ENCODE results near the gene HLTF.

The HLTF gene

DNA sequence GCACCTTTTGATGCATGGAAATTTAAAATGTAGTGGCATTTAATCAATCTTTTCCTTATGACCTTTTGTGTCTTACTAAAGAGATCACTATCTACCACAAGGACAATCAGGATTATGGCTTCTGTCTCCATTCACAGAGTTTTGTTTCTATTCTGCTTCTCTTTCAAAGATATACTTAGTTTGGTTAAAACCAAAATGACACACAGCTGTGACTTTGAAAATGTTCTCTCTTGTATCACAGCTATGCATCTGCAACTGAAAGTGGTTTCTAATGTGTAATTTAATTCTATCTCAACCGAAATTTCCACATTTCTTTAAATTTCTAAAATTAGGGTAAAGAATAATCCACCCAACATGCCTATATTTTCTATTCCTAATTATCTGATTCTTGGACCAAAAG lies 27.7 kb downstream of the HLTF start:
- Mint-ChIP-seq H3K4me3 (no peak overlapping the region), H3K9me3 (no peaks in the 10 kb centered on the region), H3K36me3 (ENCODE audit: low read depth) (peaks cover 73% of the 10 kb centered on the region), H3K27me3 (no peaks in the 10 kb centered on the region), H3K4me1 (ENCODE audit: low read depth) (peaks cover 3% of the 10 kb centered on the region), H3K27ac (no peak overlapping the region)
- no peak for DNase-seq

DNA sequence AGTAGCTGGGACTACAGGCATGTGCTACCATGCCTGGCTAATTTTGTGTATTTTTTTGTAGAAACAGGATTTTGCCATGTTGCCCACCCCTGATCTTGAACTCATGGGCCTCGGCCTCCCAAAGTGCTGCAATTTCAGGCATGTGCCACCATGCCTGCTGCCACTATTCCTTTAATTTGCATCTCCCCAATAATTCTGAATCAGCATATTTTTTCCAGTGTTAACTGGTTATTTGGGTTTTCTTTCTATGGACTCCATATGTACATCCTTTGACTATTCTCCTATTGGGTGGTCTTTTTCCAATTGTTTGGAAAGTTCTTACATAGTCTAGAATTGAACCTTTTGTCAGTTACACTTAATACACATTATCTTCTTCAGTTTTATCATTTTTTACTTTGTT lies 28.1 kb downstream of the HLTF start:
- DNase-seq = no peak
- Mint-ChIP-seq H3K36me3 (ENCODE audit: low read depth) (peaks cover 73% of the 10 kb centered on the region), H3K9me3 (no peaks in the 10 kb centered on the region), H3K27me3 (no peaks in the 10 kb centered on the region), H3K27ac (no peak overlapping the region), H3K4me3 (no peak overlapping the region), H3K4me1 (ENCODE audit: low read depth) (peaks cover 3% of the 10 kb centered on the region)

DNA sequence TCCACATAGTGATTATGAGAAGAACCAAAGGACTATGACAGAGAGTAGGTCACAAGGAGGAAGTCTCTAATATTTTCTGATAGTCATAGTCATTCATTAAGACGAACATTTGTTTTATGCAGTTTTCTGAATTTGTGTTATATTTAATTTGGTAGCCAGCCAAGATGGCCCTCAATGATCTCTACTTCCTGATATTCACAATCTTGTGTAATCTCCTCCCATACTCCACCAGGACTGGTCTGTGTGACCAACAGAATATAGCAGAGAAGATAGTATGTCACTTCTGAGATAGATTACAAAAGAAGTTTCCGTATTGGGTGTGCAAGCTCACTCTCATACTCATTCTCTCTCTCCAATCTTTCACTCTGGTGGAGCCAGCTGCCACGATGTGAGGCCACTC lies 30.8 kb downstream of the HLTF start:
- Mint-ChIP-seq H3K27ac (no peak overlapping the region), H3K36me3 (ENCODE audit: low read depth) (peaks cover 74% of the 10 kb centered on the region), H3K4me1 (ENCODE audit: low read depth) (peaks cover 3% of the 10 kb centered on the region), H3K9me3 (no peaks in the 10 kb centered on the region), H3K4me3 (no peak overlapping the region), H3K27me3 (no peaks in the 10 kb centered on the region)
- DNase-seq = no peak

DNA sequence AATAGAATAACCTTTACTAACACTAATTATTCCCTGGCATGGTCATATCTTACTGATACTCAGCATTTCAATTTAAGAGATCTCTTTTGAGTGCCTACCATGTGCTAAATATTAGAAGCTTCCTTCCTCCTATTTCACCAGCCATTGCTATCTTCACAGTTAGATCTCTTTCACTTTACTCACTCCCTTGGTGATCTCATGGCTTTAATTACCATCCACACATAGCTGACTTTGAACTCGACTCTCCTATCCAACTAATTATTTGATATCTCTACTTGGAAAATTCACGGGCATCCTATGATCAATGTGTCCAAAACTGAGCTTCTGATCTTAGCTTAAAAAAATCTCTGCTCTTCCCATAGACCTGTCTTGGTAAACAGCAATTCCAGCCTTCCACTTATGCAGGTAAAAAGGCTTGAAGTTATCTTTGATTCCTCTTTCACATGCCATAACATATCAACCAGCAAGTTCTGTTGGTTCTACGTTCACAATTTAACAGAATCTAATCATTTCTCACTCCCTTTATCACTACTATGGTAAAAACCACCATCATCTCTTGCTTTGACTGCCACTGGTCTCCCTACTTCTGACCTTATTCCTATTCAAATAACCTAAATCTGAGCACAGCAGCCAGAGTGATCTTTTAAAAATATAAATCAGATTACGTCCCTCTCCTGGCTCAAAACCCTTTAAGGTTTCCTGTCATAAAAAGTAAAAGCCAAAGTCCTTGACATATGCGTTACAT lies 41.8 kb downstream of the HLTF start:
- DNase-seq = no peak
- Mint-ChIP-seq H3K27me3 (no peaks in the 10 kb centered on the region), H3K27ac (no peak overlapping the region), H3K4me3 (no peak overlapping the region), H3K9me3 (no peaks in the 10 kb centered on the region), H3K4me1 (ENCODE audit: low read depth) (peaks cover 29% of the 10 kb centered on the region), H3K36me3 (ENCODE audit: low read depth) (peaks cover 55% of the 10 kb centered on the region)

DNA sequence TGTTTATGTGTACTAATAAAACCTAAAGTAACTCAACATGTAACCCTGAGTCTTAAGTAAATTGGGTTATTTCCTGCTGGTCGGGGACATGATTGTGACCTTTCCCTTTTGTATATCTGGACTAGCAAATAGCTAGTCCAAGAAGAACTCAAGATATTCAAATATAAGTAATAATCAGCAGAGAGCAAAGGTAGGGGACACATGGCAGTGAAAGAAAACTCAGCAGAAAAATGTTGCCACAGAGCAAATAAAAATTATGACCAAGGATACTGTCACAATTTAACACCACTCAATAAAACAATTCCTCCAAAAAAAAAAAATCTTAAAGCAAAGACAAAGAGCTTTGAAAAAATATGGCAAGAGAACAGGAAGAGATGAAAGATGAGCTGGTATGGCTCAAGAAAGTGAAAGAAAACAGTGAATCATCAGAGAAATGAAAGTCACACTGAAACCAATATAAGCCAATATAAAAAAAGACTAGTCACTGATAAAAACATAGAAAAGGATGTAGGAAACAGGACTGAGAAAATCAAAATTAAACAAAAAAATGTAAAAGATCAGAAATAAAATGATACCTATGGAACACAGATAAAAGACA lies 43.4 kb downstream of the HLTF start:
- peaks cover 56% of the 10 kb centered on the region for H3K36me3 Mint-ChIP-seq (ENCODE audit: low read depth)
- no peak for DNase-seq
- H3K4me3 Mint-ChIP-seq = no peak overlapping the region
- H3K27ac Mint-ChIP-seq = peak overlapping the region; percentile 85
- H3K27me3 Mint-ChIP-seq = no peaks in the 10 kb centered on the region
- H3K9me3 Mint-ChIP-seq = no peaks in the 10 kb centered on the region
- H3K4me1 Mint-ChIP-seq (ENCODE audit: low read depth) = peaks cover 29% of the 10 kb centered on the region

DNA sequence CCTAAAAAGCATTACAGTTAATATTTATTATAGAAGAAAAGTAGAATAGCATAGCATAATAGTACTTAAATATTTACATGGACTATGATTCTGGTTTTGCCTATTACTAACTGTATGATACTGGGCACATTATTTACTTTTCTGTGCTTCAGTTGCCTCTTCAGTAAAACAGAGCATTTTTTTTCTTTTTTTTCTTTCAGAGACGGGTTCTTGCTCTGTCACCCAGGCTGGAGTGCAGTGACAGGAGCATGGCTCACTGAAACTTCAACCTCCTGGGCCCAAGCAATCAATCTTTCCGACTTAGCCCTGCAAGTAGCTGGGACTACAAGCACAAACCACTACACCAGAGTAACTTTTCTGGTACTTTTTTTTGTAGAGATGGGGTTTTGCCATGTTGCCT lies 48.0 kb downstream of the HLTF start:
- Mint-ChIP-seq H3K27ac (no peak overlapping the region), H3K36me3 (ENCODE audit: low read depth) (peaks cover 52% of the 10 kb centered on the region), H3K9me3 (no peaks in the 10 kb centered on the region), H3K4me1 (ENCODE audit: low read depth) (peaks cover 16% of the 10 kb centered on the region), H3K27me3 (no peaks in the 10 kb centered on the region), H3K4me3 (no peak overlapping the region)
- no peak for DNase-seq

DNA sequence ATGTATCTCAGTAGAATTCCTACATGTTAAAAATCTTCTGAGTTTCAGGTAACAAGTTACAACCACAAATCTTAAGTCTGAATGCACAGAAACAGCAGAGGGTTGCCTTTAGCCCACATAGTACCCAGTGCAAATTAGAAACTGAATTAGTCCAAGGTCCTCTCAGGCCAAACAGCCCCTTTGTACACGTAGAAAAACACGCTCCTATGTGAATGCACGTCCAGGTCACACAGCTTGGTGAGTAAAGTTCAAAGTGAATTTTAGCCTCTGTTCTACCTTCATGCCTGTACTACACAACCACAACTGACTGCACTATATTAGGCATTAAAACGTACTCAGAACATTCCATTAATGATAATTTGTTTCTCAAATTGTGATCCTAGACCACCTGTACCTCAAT lies 48.6 kb downstream of the HLTF start:
- Mint-ChIP-seq H3K4me3 (no peak overlapping the region), H3K27me3 (no peaks in the 10 kb centered on the region), H3K27ac (no peak overlapping the region), H3K36me3 (ENCODE audit: low read depth) (peaks cover 54% of the 10 kb centered on the region), H3K9me3 (no peaks in the 10 kb centered on the region), H3K4me1 (ENCODE audit: low read depth) (peaks cover 9% of the 10 kb centered on the region)
- no peak for DNase-seq

DNA sequence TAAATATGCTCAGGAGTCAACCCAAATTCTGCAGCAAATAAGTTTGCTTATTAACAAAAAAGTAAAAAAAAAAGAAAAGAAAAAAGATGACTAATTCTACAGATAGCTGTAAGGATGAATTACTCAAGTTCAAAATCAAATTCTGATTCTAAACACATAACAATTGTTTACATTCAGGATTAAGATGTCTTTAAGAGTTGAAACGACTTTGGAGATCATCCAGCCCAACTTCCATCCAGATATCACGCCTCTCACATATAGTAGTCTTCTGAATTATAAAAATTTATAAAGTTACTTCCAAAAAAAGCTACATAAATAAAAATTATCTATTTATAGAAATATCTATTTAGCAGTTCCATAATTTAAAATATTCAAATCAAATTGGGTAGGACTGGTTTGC lies 55.2 kb downstream of the HLTF start:
- H3K27ac Mint-ChIP-seq = no peak overlapping the region
- no peak overlapping the region for H3K4me3 Mint-ChIP-seq
- no peaks in the 10 kb centered on the region for H3K9me3 Mint-ChIP-seq
- no peak for DNase-seq
- H3K36me3 Mint-ChIP-seq (ENCODE audit: low read depth) = peaks cover 71% of the 10 kb centered on the region
- peaks cover 3% of the 10 kb centered on the region for H3K4me1 Mint-ChIP-seq (ENCODE audit: low read depth)
- H3K27me3 Mint-ChIP-seq = no peaks in the 10 kb centered on the region

DNA sequence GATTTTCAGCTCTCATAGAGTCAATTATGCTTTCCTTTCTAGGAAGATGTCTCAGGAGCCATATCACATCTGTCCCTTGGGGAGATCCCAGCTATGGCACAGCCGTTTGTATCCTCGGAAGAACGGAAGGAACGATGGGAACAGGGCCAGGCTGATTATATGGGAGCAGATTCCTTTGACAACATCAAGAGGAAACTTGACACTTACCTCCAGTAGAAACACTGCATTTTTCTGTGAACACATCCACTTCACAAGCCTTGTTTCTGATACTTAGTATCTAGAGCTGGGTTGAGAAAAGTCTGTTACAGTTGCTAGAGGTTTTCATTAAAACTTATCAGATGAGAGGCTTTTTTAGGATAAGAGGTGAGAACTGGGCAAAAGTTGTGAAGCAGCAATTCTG lies 59.6 kb downstream of the HLTF start:
- peaks cover 5% of the 10 kb centered on the region for H3K9me3 Mint-ChIP-seq
- peaks cover 11% of the 10 kb centered on the region for H3K4me1 Mint-ChIP-seq (ENCODE audit: low read depth)
- DNase-seq = no peak
- no peak overlapping the region for H3K4me3 Mint-ChIP-seq
- H3K27me3 Mint-ChIP-seq = no peaks in the 10 kb centered on the region
- peaks cover 86% of the 10 kb centered on the region for H3K36me3 Mint-ChIP-seq (ENCODE audit: low read depth)
- H3K27ac Mint-ChIP-seq = peak overlapping the region; percentile 70

DNA sequence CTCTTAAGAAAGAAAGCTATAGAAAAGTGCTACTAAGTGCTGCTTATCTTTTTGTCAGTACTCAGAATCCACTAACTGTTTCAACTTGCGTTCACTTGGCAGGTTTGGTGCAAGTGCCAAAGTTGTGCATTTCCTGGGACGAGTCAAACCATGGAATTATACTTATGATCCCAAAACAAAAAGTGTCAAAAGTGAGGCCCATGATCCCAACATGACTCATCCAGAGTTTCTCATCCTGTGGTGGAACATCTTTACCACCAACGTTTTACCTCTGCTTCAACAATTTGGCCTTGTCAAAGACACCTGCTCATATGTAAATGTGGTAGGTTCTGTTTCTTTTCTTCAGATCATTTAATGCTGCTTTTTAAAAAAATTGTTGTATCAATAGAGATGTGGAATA lies 62.4 kb downstream of the HLTF start:
- Mint-ChIP-seq H3K27me3 (no peaks in the 10 kb centered on the region), H3K27ac (no peak overlapping the region), H3K9me3 (peaks cover 5% of the 10 kb centered on the region), H3K4me3 (no peak overlapping the region), H3K36me3 (ENCODE audit: low read depth) (peaks cover 90% of the 10 kb centered on the region), H3K4me1 (ENCODE audit: low read depth) (peaks cover 32% of the 10 kb centered on the region)
- no peak for DNase-seq

DNA sequence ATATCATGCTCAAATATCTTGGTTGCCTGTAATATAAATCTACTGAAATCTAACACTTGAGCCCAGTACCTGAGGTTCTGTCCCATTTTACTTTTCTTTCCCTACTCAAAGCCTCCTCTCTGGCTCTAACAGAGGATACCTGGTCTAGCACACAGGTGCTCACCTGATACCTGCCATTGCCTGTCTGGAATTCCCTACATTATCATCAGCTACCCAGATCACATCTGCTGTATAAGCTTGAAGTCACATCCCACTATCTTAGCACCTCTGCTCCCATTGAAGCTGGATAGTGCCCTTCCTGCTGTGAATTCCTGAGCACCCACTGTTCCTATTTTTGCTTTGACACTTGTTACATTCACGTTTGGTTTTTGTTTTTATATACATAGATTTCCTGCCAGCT lies 64.5 kb downstream of the HLTF start:
- Mint-ChIP-seq H3K36me3 (ENCODE audit: low read depth) (peaks cover 89% of the 10 kb centered on the region), H3K27ac (no peak overlapping the region), H3K4me3 (no peak overlapping the region), H3K27me3 (no peaks in the 10 kb centered on the region), H3K9me3 (peaks cover 5% of the 10 kb centered on the region), H3K4me1 (ENCODE audit: low read depth) (peaks cover 40% of the 10 kb centered on the region)
- DNase-seq = no peak

DNA sequence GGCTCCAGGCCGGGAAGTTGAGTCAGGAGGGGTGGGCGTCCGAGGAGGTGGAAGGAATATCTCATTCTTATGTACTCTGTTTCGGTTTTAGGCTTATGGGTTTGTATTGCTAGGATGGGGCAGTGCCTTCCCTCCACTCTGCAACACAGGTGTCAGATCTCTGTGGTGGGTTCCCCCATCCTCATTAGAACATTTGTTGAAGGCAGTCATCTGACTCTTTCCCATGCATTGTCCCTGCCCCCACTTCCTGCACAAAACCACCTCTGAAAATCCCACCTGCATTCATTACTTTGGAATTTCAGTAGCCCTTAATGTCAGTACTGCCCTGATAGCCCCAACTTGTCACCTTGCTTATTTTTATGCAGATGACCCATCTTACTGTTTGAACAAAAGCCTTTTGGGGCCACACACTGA lies 65.5 kb downstream of the HLTF start:
- peaks cover 43% of the 10 kb centered on the region for H3K4me1 Mint-ChIP-seq (ENCODE audit: low read depth)
- H3K4me3 Mint-ChIP-seq = no peak overlapping the region
- peaks cover 89% of the 10 kb centered on the region for H3K36me3 Mint-ChIP-seq (ENCODE audit: low read depth)
- H3K9me3 Mint-ChIP-seq = peaks cover 5% of the 10 kb centered on the region
- no peaks in the 10 kb centered on the region for H3K27me3 Mint-ChIP-seq
- DNase-seq = no peak
- H3K27ac Mint-ChIP-seq = peak overlapping the region; percentile 63

DNA sequence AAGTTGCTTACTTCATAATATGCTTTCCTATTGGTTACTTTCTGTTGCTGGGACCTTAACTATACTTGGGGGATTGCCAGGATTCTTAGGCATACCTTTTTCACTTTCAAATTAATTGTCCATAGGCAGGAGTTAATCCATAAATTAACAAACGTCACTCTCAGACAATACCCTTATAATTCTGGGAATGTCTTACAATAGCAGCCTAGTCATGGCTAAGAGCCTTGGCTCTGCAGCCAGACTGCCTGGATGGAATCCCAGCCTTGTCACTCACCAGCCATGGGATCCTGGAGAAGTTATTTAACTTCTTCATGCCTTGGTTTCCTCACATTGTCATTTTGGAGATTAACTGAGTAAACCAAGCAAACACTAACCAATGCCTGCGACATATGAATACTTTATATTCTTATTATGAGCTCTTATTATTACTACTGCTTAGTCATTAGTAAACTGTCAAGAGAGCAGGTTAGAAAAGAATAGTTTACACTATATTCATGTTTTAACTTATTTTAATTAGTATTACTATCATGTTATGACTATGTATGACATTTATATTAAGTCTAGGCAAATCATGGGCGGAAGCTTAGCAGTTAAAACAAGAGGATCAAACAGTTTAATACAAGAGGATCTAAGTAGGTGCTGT lies 66.0 kb downstream of the HLTF start:
- Mint-ChIP-seq H3K4me3 (no peak overlapping the region), H3K27me3 (no peaks in the 10 kb centered on the region), H3K4me1 (ENCODE audit: low read depth) (peaks cover 47% of the 10 kb centered on the region), H3K36me3 (ENCODE audit: low read depth) (peaks cover 89% of the 10 kb centered on the region), H3K9me3 (peaks cover 5% of the 10 kb centered on the region), H3K27ac (peak overlapping the region; percentile 63)
- DNase-seq = no peak

DNA sequence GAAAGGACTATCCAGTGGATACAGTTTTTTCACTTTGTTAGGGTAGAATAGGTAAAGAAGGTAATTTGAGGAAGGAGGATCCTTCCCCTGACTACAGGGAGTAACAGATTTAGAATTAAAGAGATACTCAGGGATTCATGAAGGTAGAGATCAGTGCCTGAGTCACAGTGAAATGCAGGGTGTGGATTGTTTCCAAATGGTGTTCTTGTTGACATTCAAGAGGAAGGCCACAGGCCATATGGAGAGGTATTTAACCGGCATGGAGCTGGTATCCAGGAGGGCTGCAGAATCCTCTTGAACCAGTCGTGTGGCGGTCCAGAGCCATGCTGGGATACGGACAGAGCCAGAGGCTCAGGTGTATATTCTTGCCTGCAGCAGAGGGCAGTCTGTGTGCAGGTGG lies 66.8 kb downstream of the HLTF start:
- H3K27me3 Mint-ChIP-seq = no peaks in the 10 kb centered on the region
- DNase-seq = no peak
- H3K9me3 Mint-ChIP-seq = peaks cover 2% of the 10 kb centered on the region
- peaks cover 49% of the 10 kb centered on the region for H3K4me1 Mint-ChIP-seq (ENCODE audit: low read depth)
- no peak overlapping the region for H3K4me3 Mint-ChIP-seq
- peaks cover 89% of the 10 kb centered on the region for H3K36me3 Mint-ChIP-seq (ENCODE audit: low read depth)
- H3K27ac Mint-ChIP-seq = peak overlapping the region; percentile 2

DNA sequence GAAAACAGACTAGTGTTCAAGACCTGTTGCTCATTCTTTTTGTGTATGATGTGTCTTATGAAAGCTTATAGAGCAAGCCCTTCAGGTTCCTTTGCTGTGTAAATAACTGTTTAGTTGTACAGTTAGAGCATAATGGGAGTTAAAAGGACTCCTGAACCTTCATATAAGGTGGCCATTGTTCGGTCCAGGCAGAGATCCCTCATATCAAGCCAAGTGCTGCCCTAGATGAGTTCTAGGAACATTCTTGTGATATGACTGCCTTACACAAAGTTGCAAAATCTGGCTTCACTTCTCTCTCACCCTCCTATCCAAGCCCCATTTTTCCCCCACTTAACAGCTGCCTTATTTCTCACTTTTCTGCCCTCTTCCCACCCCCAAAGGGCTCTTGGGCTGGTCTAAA lies 68.1 kb downstream of the HLTF start:
- peaks cover 86% of the 10 kb centered on the region for H3K36me3 Mint-ChIP-seq (ENCODE audit: low read depth)
- peak overlapping the region; percentile 62 for H3K27ac Mint-ChIP-seq
- H3K4me3 Mint-ChIP-seq = no peak overlapping the region
- H3K9me3 Mint-ChIP-seq = no peaks in the 10 kb centered on the region
- no peaks in the 10 kb centered on the region for H3K27me3 Mint-ChIP-seq
- peaks cover 43% of the 10 kb centered on the region for H3K4me1 Mint-ChIP-seq (ENCODE audit: low read depth)
- no peak for DNase-seq
